Skeletal muscle tissue (tissue), 4 donors: ENCODE measurements around the gene NDOR1. TPM values are rescaled to one million over a fixed set of nuclear protein-coding genes. Genes with fewer than 3 reads are reported as not detected.

ENCODE experiments used
- H3K27ac ChIP-seq: one replicate; pipeline ENCODE4 v1.7.0; 2013; ENCODE audit warnings: mild to moderate bottlenecking, low read depth, low read length, inconsistent platforms
- H3K27me3 ChIP-seq, 3 donors: one replicate each; pipeline ENCODE4 v1.7.0; 2013; ENCODE audit warnings: low read length in 3 of 3; ENCODE audit not compliant: control insufficient read depth in 3 of 3, insufficient read depth in 3 of 3
- H3K36me3 ChIP-seq, 3 donors: one replicate each; pipeline ENCODE4 v1.7.0; 2013; ENCODE audit warnings: low read length in 3 of 3; ENCODE audit not compliant: control insufficient read depth in 3 of 3, insufficient read depth in 3 of 3
- H3K4me1 ChIP-seq, 3 donors: one replicate each; pipeline ENCODE4 v1.7.0; 2013; ENCODE audit warnings: low read length in 3 of 3, mild to moderate bottlenecking in 3 of 3; ENCODE audit not compliant: control insufficient read depth in 3 of 3, insufficient read depth in 3 of 3
- H3K4me3 ChIP-seq, 3 donors: one replicate each; pipeline ENCODE4 v1.7.0; 2013; ENCODE audit warnings: low read length in 3 of 3
- H3K9ac ChIP-seq, 3 donors: one replicate each; pipeline ENCODE4 v1.7.0; 2013; ENCODE audit warnings: low read length in 3 of 3, mild to moderate bottlenecking in 3 of 3, moderate library complexity in 2 of 3, low read depth in 1 of 3
- H3K9me3 ChIP-seq, 3 donors: one replicate each; pipeline ENCODE4 v1.7.0; 2013; ENCODE audit warnings: low read length in 3 of 3; ENCODE audit not compliant: control insufficient read depth in 3 of 3
- total RNA-seq: library from RNA; depleted of rRNA; stranded (reverse); fragments of >200 nt; gene quantifications from one replicate; pipeline ENCODE4 v1.2.3, GENCODE V29; 2014
- donor health status: Osteomylitis.

The NDOR1 gene
- total RNA-seq, 1 donor from 2014 or later = 4.7 TPM

- peaks cover 78 to 91% (median 86%) of the 10 kb centered on the region in 3 donors for H3K27me3 ChIP-seq
- H3K4me1 ChIP-seq = peaks cover 3 to 11% (median 5%) of the 10 kb centered on the region in 3 donors
- no peaks in the 10 kb centered on the region for H3K36me3 ChIP-seq
- no peaks in the 10 kb centered on the region for H3K9me3 ChIP-seq
- no peak overlapping the region for H3K27ac ChIP-seq
- H3K9ac ChIP-seq = no peak overlapping the region
- H3K4me3 ChIP-seq = no peak overlapping the region
Observed at GRCh38 chr9:137161558-137162486, 43.7 kb upstream of the NDOR1 start.

GRCh38 chr9:137162505-137163364, 42.8 kb upstream of the NDOR1 start:
- Histone ChIP-seq H3K4me3 (no peak overlapping the region), H3K4me1 (peaks cover 3 to 11% (median 5%) of the 10 kb centered on the region in 3 donors), H3K27ac (no peak overlapping the region), H3K36me3 (no peaks in the 10 kb centered on the region), H3K9me3 (no peaks in the 10 kb centered on the region), H3K27me3 (peaks cover 73 to 93% (median 86%) of the 10 kb centered on the region in 3 donors), H3K9ac (no peak overlapping the region)

DNA sequence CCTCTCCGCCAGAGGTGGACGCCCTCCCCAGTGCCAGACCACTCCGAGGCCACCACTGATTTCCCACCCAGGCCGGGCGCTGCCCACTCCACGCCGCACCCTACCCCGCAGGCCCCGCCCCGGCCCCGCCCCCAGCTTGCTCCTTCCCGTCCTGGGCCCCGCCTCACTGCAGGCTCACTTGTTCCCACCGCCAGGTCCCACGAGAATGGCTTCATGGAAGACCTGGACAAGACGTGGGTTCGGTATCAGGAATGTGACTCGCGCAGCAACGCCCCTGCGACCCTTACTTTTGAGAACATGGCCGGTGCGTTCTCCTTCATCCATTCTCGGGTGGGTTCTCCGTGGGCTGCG, 42.2 kb upstream of the NDOR1 start:
- peaks cover 71 to 92% (median 85%) of the 10 kb centered on the region in 3 donors for H3K27me3 ChIP-seq
- peaks cover 3 to 16% (median 9%) of the 10 kb centered on the region in 3 donors for H3K4me1 ChIP-seq
- H3K9me3 ChIP-seq = no peaks in the 10 kb centered on the region
- H3K36me3 ChIP-seq = no peaks in the 10 kb centered on the region
- H3K27ac ChIP-seq = no peak overlapping the region
- no peak overlapping the region for H3K4me3 ChIP-seq
- no peak overlapping the region for H3K9ac ChIP-seq

- H3K27ac ChIP-seq = no peak overlapping the region
- H3K27me3 ChIP-seq = peaks cover 67 to 92% (median 86%) of the 10 kb centered on the region in 3 donors
- H3K9ac ChIP-seq = no peak overlapping the region
- no peaks in the 10 kb centered on the region for H3K36me3 ChIP-seq
- H3K4me3 ChIP-seq = no peak overlapping the region
- H3K9me3 ChIP-seq = no peaks in the 10 kb centered on the region
- peaks cover 5 to 19% (median 13%) of the 10 kb centered on the region in 3 donors for H3K4me1 ChIP-seq
Observed at GRCh38 chr9:137163805-137164204, 41.7 kb upstream of the NDOR1 start.

- H3K9ac ChIP-seq = no peak overlapping the region
- H3K27me3 ChIP-seq = peaks cover 66 to 94% (median 86%) of the 10 kb centered on the region in 3 donors
- H3K4me3 ChIP-seq = no peak overlapping the region
- H3K9me3 ChIP-seq = no peaks in the 10 kb centered on the region
- peaks cover 13 to 27% (median 19%) of the 10 kb centered on the region in 3 donors for H3K4me1 ChIP-seq
- H3K36me3 ChIP-seq = no peaks in the 10 kb centered on the region
- no peak overlapping the region for H3K27ac ChIP-seq
Observed at GRCh38 chr9:137164370-137165249, 40.9 kb upstream of the NDOR1 start.

DNA sequence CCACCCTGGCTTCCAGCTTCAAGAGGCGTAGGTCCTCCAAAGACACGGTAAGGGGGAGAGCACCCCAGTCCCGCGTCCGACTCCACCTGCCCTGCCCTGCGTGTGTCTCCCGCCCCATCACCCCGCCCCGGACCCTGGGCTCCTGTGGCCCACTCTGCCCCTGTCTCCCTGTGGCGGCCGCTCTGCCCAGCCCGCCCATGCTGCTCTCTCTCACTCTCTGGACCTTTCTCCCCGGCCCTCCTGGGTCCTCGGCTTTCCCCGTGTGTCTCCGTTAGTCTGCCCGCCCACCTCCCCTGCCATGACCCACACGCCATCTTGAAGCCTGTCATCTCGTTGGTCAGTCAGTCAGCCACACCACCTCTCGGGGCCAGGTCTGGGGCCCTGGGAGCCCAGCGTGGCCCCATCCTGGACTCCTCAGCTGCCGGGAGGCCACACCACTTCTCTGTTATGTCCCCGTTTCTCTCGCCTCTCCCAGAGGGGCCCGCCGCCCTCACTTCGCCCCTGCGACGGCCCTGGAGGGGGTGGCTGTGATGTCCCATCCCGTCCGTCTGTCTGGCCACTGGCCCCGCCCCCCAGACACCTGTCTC, 40.2 kb upstream of the NDOR1 start:
- H3K36me3 ChIP-seq = no peaks in the 10 kb centered on the region
- H3K4me3 ChIP-seq = no peak overlapping the region
- peaks cover 15 to 34% (median 21%) of the 10 kb centered on the region in 3 donors for H3K4me1 ChIP-seq
- H3K27ac ChIP-seq = no peak overlapping the region
- H3K9me3 ChIP-seq = no peaks in the 10 kb centered on the region
- peaks cover 66 to 94% (median 87%) of the 10 kb centered on the region in 3 donors for H3K27me3 ChIP-seq
- H3K9ac ChIP-seq = no peak overlapping the region

DNA sequence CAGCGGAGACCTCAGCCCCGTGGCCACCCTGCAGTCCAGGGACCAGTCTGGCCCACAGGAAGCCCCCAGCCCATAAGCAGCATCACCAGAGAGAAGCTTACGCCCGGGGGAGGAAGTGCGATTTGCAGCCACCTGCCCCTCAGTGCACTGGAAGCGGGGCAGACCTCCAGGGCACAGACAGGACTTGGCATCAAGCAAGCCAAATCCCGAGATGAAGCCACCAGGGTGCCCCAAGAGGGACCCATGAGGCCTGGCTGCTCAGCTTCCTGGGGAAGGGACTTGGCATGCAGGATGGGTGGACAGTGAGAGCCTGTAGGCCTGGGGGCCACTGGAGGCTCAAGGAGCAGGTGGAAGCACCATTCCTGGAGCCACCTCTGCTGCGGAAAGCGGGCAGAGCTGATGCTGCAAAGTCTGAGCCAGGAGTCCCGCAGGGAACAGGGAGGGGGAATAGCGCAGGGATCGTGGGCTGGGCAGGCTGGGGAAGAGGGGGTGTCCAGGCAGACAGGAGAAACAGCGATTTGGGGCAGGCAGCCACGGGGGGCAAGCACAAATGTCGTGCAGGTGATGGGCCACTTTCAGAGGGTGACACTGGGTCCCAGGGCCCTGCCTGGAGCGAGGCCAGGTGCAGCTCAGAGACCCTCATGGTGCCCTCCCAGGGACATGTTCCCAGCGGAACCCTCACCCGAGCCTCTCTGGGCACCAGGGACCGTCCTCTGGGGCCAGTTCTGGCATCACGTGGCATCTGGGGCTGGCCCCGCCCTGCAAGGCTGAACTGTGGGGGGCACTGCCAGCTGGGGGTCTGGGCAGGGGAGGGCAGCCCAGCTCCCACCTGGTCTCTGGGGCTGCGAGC, 38.9 kb upstream of the NDOR1 start:
- no peak overlapping the region for H3K27ac ChIP-seq
- H3K36me3 ChIP-seq = no peaks in the 10 kb centered on the region
- H3K4me3 ChIP-seq = no peak overlapping the region
- no peak overlapping the region for H3K9ac ChIP-seq
- peaks cover 70 to 98% (median 91%) of the 10 kb centered on the region in 3 donors for H3K27me3 ChIP-seq
- H3K9me3 ChIP-seq = no peaks in the 10 kb centered on the region
- H3K4me1 ChIP-seq = peaks cover 15 to 34% (median 21%) of the 10 kb centered on the region in 3 donors

DNA sequence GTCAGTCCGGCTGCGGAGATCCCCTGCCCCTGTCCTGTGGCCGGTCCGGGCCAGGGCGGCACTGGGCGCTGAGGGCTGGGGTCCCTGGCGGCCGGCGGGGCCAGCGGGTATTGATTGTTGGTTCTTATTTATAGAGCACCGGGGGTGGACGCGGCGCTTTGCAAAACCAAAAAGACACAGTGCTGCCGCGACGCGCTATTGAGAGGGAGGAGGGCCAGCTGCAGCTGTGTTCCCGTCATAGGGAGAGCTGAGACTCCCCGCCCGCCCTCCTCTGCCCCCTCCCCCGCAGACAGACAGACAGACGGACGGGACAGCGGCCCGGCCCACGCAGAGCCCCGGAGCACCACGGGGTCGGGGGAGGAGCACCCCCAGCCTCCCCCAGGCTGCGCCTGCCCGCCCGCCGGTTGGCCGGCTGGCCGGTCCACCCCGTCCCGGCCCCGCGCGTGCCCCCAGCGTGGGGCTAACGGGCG, 38.2 kb upstream of the NDOR1 start:
- Histone ChIP-seq H3K27me3 (peaks cover 77 to 98% (median 94%) of the 10 kb centered on the region in 3 donors), H3K9me3 (no peaks in the 10 kb centered on the region), H3K36me3 (no peaks in the 10 kb centered on the region), H3K4me3 (no peak overlapping the region), H3K27ac (no peak overlapping the region), H3K9ac (no peak overlapping the region), H3K4me1 (peaks cover 15 to 34% (median 19%) of the 10 kb centered on the region in 3 donors)
